Omental fat pad (tissue), 4 donors: Measurements from ENCODE around the gene GFPT1. TPM values are rescaled to one million over a fixed set of nuclear protein-coding genes. Genes with fewer than 3 reads are reported as not detected.

ENCODE experiments used
- ATAC-seq: fragments of 150-250 bp; one replicate; pipeline ENCODE4 v1.9.1; 2016; ENCODE audit warnings: mild to moderate bottlenecking, moderate library complexity; ENCODE audit not compliant: low FRiP score
- DNase-seq: peaks from one replicate; pipeline ENCODE4 v3.0.0-alpha.2; 2019; ENCODE audit warnings: low spot score
- total RNA-seq, 4 donors: library from RNA; depleted of rRNA; stranded (reverse); fragments of >200 nt; gene quantifications; one replicate each; pipeline ENCODE4 v1.1.0, GENCODE V29; 2016
- TF ChIP-seq, protein P1 (sequence below), 3 donors: fragments of 450-650 bp; IDR thresholded peaks; one replicate each; pipeline ENCODE4 v1.5.1; 2016 to 2017; ENCODE audit warnings: antibody characterized with exemption in 3 of 3, mild to moderate bottlenecking in 3 of 3, moderate library complexity in 2 of 3

The GFPT1 gene
- total RNA-seq, 4 donors from 2014 or later, result 32.9 to 105 (median 54.5) TPM

DNA sequence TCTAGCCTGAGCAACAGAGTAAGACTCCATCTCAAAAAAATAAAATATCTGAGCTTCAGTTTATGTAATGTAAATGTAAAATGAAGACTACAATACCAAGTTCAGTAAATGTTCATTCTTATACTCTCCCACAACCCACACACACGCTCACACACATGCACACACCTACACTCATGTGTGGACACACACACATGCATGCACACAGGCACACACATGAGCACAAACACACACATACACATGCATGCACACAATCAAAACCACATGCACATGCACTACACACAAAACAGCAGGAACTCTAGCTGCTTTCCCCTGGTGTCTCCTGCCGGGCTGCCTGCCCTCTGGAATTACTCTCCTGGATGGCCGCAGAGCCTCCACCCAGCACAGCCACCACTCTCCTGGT is 90.6 kb downstream of the GFPT1 start:
- ATAC-seq, result no peak
- DNase-seq, result no peak
- TF ChIP-seq, protein P1, sequence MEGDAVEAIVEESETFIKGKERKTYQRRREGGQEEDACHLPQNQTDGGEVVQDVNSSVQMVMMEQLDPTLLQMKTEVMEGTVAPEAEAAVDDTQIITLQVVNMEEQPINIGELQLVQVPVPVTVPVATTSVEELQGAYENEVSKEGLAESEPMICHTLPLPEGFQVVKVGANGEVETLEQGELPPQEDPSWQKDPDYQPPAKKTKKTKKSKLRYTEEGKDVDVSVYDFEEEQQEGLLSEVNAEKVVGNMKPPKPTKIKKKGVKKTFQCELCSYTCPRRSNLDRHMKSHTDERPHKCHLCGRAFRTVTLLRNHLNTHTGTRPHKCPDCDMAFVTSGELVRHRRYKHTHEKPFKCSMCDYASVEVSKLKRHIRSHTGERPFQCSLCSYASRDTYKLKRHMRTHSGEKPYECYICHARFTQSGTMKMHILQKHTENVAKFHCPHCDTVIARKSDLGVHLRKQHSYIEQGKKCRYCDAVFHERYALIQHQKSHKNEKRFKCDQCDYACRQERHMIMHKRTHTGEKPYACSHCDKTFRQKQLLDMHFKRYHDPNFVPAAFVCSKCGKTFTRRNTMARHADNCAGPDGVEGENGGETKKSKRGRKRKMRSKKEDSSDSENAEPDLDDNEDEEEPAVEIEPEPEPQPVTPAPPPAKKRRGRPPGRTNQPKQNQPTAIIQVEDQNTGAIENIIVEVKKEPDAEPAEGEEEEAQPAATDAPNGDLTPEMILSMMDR (IDR thresholded peaks at IDR 0.05), result no peak

DNA sequence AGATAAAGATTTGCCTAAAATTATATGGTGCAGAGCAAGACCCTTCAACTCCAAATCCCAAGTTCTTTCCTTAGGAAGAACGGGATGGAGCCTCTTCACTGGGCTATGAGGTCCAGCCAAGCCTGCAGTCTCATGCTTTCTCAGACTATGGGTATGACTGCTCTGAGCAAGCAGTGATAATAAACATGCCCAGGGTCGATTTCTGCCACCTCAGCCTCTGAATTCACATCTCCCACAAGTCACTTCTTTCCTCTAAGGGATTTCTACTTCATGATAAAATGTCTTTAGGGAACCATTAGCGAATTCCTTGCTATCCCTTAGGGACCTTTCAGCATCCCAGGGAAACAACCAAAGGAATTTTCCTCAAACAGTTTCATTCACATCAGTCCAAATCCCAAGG is 94.8 kb downstream of the GFPT1 start:
- ATAC-seq (no peak), DNase-seq (no peak)
- TF ChIP-seq, protein P1 (IDR thresholded peaks at IDR 0.05), result no peak

DNA sequence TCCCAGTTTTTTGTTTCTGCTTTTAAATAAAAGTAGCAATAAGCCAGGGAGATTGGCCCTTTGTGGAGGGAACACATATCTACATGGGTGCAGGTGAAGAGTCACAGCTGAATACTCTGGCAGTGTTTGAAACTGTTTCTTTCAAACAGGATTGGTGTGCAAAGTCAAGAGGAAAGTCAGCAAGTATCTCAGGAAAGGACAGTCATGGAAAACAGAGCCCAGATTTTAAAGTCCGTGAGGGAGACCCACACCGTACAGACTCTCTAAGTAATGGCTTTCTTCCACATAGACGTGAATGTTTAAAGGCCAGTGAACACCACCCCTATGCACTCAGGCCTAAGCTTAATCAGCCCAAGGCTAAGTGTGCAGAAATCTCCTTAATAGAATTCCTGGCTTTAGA is 95.3 kb downstream of the GFPT1 start:
- no peak for DNase-seq
- ATAC-seq, result no peak
- TF ChIP-seq, protein P1 (IDR thresholded peaks at IDR 0.05), result no peak

- TF ChIP-seq, protein P1 (IDR thresholded peaks at IDR 0.05), result no peak
- ATAC-seq (no peak), DNase-seq (no peak)
Observed at GRCh38 chr2:69291004-69291650, 95.9 kb downstream of the GFPT1 start.

DNA sequence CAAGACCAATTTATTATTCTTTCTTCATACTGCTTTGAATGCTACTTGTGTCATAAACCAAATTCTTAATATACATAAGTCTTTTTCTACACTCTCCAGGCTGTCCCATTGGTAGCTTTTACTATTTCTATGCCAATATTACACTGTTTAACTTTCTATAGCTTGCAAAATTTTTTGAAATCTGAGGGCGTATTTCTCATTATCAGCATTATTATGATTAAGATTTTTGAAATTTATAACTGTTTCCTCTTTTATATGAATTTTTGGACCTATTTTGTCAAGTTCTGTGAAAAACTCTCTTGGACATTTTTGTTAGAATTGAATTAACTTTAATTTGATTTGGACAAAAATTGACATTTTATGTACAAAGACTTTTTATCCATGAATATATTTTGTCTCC is 98.6 kb downstream of the GFPT1 start:
- ATAC-seq, result no peak
- TF ChIP-seq, protein P1 (IDR thresholded peaks at IDR 0.05), result no peak
- DNase-seq, result no peak

DNA sequence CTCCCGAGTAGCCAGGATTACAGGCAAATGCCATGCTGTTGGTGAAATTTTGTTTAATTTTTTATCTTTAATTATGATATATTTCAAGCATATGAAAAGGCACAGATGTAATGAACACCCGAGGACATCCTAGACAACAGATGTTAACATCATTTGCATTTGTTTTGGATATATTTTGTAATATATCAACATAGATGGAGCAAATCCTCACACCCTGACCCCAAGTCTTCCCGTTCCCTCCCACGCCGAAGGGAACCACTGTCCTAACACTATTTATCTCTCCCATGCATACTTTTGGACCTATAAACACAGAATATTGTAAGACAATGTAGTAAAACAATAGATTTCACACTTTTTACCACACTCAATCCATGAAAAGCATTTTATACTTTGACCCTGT is 99.5 kb downstream of the GFPT1 start:
- ATAC-seq (no peak), DNase-seq (no peak)
- TF ChIP-seq, protein P1 (IDR thresholded peaks at IDR 0.05), result no peak

GRCh38 chr2:69285379-69285894 is 101.6 kb downstream of the GFPT1 start:
- TF ChIP-seq, protein P1 (IDR thresholded peaks at IDR 0.05), result no peak
- no peak for DNase-seq
- ATAC-seq, result no peak
